Fibroblast of lung (primary cell): ENCODE results near the gene MBOAT2.

ENCODE experiments used
- EZH2 ChIP-seq: IDR thresholded peaks from 2 replicates; pipeline ENCODE4 v1.5.1; 2012; ENCODE audit warnings: low read length, control low read depth, mild to moderate bottlenecking; ENCODE audit errors: missing control alignments
- TF ChIP-seq, protein P1 (sequence below), 2 donors: IDR thresholded peaks in 1 of 2; conservative IDR thresholded peaks in 1 of 2; 1 replicate in 1 of 2; 2 replicates in 1 of 2; pipeline ENCODE4 v1.5.1; 2011 to 2012; ENCODE audit warnings: low read length in 2 of 2, control low read depth in 1 of 2, inconsistent platforms in 1 of 2, low read depth in 1 of 2, mild to moderate bottlenecking in 1 of 2

GRCh38 chr2:9006368-9006767 is 2.9 kb upstream of the MBOAT2 start:
- TF ChIP-seq, protein P1, sequence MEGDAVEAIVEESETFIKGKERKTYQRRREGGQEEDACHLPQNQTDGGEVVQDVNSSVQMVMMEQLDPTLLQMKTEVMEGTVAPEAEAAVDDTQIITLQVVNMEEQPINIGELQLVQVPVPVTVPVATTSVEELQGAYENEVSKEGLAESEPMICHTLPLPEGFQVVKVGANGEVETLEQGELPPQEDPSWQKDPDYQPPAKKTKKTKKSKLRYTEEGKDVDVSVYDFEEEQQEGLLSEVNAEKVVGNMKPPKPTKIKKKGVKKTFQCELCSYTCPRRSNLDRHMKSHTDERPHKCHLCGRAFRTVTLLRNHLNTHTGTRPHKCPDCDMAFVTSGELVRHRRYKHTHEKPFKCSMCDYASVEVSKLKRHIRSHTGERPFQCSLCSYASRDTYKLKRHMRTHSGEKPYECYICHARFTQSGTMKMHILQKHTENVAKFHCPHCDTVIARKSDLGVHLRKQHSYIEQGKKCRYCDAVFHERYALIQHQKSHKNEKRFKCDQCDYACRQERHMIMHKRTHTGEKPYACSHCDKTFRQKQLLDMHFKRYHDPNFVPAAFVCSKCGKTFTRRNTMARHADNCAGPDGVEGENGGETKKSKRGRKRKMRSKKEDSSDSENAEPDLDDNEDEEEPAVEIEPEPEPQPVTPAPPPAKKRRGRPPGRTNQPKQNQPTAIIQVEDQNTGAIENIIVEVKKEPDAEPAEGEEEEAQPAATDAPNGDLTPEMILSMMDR (conservative IDR thresholded peaks at IDR 0.05 in 1 of 2, IDR thresholded peaks at IDR 0.05 in 1 of 2; ENCODE audit: low read depth in 1 of 2, low read length in 2 of 2), result no peak
- TF ChIP-seq EZH2, result no peak
